NT2/D1 (cell line): ENCODE measurements around the gene TTLL4.

ENCODE experiments used
- YY1 ChIP-seq: IDR thresholded peaks from 2 replicates; pipeline ENCODE4 v1.6.1; 2011; ENCODE audit not compliant: insufficient read length, insufficient read depth
- ZNF274 ChIP-seq: IDR thresholded peaks from 2 replicates; pipeline ENCODE4 v1.6.1; 2011; ENCODE audit warnings: mild to moderate bottlenecking, low read depth, low read length

DNA sequence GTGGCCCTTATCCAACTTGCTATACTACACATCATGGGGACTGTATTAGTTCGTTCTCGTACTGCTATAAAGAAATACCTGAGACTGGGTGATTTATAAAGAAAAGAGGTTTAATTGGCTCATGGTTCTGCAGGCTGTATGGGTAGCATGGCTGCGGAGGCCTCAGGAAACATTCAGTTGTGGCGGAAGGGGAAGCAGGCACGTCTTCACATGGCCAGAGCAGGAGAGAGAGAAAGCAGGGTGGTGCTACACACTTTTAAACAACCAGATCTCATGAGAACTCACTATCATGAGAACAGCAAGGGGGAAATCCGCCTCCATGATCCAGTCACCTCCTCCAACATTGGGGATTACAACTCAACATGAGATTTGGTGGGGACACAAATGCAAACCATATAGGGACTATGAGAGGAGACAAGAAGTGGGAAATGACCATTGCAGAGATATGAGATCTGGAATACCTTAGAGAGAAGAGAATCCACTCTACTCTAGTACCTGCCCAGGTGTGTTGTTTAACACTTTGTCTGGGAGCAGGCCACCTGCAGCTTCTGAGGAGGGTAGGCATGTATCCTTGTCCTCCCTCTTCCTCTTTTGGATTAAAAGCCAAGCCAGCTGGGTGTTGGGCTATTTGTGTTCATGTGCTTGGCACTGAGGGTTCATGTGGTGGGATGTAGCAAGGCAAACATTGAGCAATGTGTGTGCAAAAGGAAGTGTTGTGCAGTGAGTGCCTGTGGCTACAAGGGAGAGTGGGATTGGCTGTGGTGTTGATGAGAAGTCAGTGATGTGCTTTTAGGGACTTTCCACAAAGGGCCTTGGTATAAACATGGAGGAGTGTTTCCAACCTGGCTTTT is 22.8 kb downstream of the TTLL4 start:
- no peak for TF ChIP-seq ZNF274
- no peak for TF ChIP-seq YY1
